IgD-negative memory B cell (primary cell): ENCODE results near the gene TANC1. TPM values are rescaled to one million over a fixed set of nuclear protein-coding genes. Genes with fewer than 3 reads are reported as not detected.
"Not testable (repeated sequence)": the region's sequence is repeated elsewhere in the genome, so short reads cannot be mapped to it uniquely, and the experiment has no call there.

Experiments
- H3K27ac Mint-ChIP-seq, 3 donors: one replicate each; pipeline ENCODE4 v1.8.0; 2020 to 2022; ENCODE audit warnings: mild to moderate bottlenecking in 3 of 3, mixed read lengths in 3 of 3, moderate library complexity in 1 of 3
- H3K27me3 Mint-ChIP-seq: one replicate; pipeline ENCODE4 v1.8.0; 2021; ENCODE audit warnings: mixed read lengths
- H3K36me3 Mint-ChIP-seq: one replicate; pipeline ENCODE4 v1.8.0; 2020; ENCODE audit warnings: mild to moderate bottlenecking, mixed read lengths
- H3K4me1 Mint-ChIP-seq, 3 donors: one replicate each; pipeline ENCODE4 v1.8.0; 2020 to 2022; ENCODE audit warnings: mixed read lengths in 3 of 3, mild to moderate bottlenecking in 1 of 3
- H3K4me3 Mint-ChIP-seq, 4 donors: one replicate each; pipeline ENCODE4 v1.8.0; 2020 to 2022; ENCODE audit warnings: mild to moderate bottlenecking in 4 of 4, mixed read lengths in 4 of 4, moderate library complexity in 3 of 4
- H3K9me3 Mint-ChIP-seq, 3 donors: one replicate each; pipeline ENCODE4 v1.8.0; 2020 to 2021; ENCODE audit warnings: mixed read lengths in 3 of 3, mild to moderate bottlenecking in 1 of 3
- polyA plus RNA-seq: library from polyadenylated mRNA; unstranded; fragments of 300-500 nt; fragmentation: Illumina TruSeq; gene quantifications from one replicate; pipeline ENCODE4 v1.2.3, GENCODE V29; 2021

The TANC1 gene
- polyA plus RNA-seq, 1 donor from 2014 or later: 0.15 TPM

DNA sequence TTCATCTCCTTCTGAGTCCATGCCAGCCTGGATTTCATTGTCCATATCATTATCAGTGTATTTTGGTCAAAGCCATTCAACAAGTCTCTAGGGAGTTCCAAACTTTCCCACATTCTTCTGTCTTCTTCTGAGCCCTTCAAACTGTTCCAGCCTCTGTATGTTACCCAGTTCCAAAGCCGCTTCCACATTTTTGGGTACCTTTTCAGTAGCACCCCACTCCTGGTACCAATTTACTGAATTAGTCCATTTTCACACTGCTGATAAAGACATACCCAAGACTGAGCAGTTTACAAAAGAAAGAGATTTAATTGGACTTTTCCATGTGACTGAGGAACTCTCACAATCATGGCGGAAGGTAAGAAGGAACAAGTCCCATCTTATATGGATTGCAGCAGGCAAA, 47.4 kb downstream of the TANC1 start:
- no peaks in the 10 kb centered on the region for H3K4me1 Mint-ChIP-seq
- peak overlapping the region in 1 of 3 donors; percentile 25 for H3K27ac Mint-ChIP-seq
- peaks cover 3% of the 10 kb centered on the region for H3K27me3 Mint-ChIP-seq
- no peak overlapping the region for H3K4me3 Mint-ChIP-seq
- H3K36me3 Mint-ChIP-seq: peaks cover 6% of the 10 kb centered on the region
- H3K9me3 Mint-ChIP-seq: peaks cover 12 to 25% (median 24%) of the 10 kb centered on the region in 3 donors

DNA sequence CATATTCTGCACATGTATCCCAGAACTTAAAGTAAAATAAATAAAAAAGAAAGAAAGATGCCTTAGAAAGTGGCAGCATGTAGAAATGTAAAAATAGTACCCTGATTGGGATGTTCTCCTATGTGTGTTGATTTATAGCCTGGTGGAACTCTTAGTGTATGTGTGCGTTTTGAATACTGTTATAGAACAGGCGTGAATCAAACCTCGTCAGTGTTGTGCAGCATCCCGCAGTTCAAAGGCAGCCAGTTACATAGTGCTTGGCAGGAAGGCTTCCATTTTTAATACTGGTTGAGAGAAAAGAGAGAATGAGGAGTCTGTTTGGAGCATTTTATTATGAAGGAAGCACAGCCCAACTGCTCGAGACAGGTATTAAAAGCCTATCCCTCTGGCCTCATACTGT, 49.4 kb downstream of the TANC1 start:
- Mint-ChIP-seq H3K4me3 (no peak overlapping the region), H3K36me3 (peaks cover 6% of the 10 kb centered on the region), H3K27ac (no peak overlapping the region), H3K27me3 (peaks cover 1% of the 10 kb centered on the region), H3K9me3 (peaks cover 12 to 25% (median 24%) of the 10 kb centered on the region in 3 donors), H3K4me1 (no peaks in the 10 kb centered on the region)

DNA sequence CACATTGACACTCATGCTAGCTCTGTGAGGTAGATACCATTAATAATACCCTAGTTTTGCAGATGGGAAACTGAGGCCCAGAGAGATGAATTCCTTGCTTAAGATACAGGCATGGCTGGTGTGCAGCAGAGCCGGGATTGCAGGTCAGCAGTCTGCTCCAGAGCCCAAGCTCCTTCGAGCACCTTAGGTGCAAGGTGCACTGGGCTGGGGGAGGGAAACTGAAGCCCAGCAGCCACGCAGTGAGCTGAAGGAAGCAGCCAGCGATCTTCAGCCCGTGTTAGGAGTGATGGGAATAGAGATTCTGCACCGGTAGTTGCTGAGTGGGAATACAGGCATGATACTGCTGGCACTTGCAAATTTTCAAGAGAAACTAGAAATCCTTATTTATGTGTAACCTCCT, 50.6 kb downstream of the TANC1 start:
- no peaks in the 10 kb centered on the region for H3K4me1 Mint-ChIP-seq
- peaks cover 12 to 23% (median 19%) of the 10 kb centered on the region in 3 donors for H3K9me3 Mint-ChIP-seq

DNA sequence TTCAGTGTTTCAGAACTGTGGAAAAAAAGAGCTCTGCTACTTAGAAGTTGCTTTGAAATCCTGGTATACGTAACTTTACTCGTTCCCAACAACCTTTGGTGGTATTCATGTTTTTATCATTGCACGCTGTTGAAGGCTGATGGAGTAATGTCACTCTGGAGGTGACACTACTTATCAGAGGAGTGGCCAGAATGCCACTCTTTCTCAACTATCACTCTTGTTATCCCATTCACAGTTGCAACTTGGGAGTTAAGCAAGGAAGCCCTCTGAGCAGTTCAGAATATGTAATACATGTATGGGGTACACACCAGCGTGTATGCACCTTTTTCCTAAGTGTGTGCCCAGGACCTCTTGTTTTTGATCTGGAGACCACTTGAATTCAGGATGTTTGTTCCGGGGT, 53.6 kb downstream of the TANC1 start:
- Mint-ChIP-seq H3K4me1 (peaks cover 0 to 4% (median 0%) of the 10 kb centered on the region in 3 donors), H3K27me3 (peaks cover 1% of the 10 kb centered on the region), H3K9me3 (peaks cover 0 to under 1% (median 0%) of the 10 kb centered on the region in 3 donors), H3K4me3 (no peak overlapping the region), H3K27ac (no peak overlapping the region), H3K36me3 (peaks cover 2% of the 10 kb centered on the region)

More for the DNA sequence above, 50.6 kb downstream of the TANC1 start:
- Mint-ChIP-seq H3K4me3 (no peak overlapping the region), H3K36me3 (peaks cover 6% of the 10 kb centered on the region), H3K27me3 (peaks cover 1% of the 10 kb centered on the region), H3K27ac (no peak overlapping the region)

DNA sequence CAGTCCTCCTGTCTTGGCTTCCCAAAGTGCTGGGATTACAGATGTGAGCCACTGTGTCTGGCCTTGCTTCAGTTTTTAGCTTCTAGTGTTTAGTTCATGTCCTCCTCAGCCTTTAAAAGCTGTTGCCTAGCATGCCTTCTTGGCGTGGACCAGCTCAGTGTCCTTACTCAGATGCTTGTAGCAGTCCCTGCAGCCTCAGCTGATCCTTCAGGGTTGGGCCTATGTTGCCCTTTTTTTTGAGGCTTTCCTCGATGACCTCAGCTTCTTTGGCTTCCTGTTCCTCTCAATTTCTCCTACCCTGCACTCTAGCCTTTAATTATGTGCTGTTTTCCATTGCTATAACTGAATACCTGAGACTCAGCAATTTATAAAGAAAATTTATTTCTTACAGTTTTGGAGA, 57.7 kb downstream of the TANC1 start:
- Mint-ChIP-seq H3K36me3 (peaks cover 2% of the 10 kb centered on the region), H3K4me1 (peaks cover 0 to 4% (median 0%) of the 10 kb centered on the region in 3 donors), H3K27me3 (peaks cover 1% of the 10 kb centered on the region), H3K9me3 (no peaks in the 10 kb centered on the region), H3K4me3 (no peak overlapping the region), H3K27ac (no peak overlapping the region)

DNA sequence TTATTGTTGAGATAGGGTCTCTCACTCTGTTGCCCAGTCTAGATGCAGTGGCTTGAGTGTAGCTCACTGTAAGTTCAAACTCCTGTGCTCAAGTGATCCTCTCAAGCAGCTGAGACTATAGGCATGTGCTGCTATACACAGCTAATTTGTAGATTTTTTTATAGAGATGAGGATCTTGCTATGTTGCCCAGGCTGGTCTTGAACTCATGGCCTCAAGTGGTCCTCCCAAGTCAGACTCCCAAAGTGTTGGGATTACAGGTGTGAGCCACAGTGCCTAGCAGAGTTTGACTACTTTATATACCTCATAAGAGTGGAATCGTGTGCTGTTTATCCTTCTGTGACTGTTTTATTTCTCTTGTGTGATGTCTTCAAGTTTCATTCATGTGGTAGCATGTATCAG, 60.3 kb downstream of the TANC1 start:
- Mint-ChIP-seq H3K9me3 (no peaks in the 10 kb centered on the region), H3K27ac (no peak overlapping the region), H3K27me3 (peaks cover 1% of the 10 kb centered on the region), H3K36me3 (peaks cover 2% of the 10 kb centered on the region), H3K4me3 (no peak overlapping the region), H3K4me1 (peaks cover 0 to 4% (median 0%) of the 10 kb centered on the region in 3 donors)

DNA sequence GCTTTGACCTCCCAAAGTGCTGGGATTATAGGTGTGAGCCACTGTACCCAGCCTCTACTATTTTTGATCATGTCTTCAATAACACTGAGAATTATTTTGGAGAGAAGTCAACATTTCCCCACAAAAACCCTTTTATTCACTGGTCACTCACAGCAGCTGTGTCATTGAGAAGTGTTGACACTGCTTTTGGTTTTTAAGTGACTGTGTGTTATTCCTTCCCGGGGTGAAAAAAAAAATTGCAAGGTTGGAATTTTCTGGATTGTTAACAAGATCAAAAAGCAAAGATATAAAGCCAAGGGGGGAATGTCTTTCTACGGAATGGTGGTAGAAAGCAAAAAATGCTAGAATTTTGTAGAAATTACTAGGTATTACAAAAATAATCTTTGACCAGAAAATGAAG, 61.5 kb downstream of the TANC1 start:
- Mint-ChIP-seq H3K9me3 (no peaks in the 10 kb centered on the region), H3K4me3 (no peak overlapping the region), H3K36me3 (peaks cover 2% of the 10 kb centered on the region), H3K4me1 (peaks cover 0 to 3% (median 0%) of the 10 kb centered on the region in 3 donors), H3K27ac (no peak overlapping the region), H3K27me3 (peaks cover 1% of the 10 kb centered on the region)

DNA sequence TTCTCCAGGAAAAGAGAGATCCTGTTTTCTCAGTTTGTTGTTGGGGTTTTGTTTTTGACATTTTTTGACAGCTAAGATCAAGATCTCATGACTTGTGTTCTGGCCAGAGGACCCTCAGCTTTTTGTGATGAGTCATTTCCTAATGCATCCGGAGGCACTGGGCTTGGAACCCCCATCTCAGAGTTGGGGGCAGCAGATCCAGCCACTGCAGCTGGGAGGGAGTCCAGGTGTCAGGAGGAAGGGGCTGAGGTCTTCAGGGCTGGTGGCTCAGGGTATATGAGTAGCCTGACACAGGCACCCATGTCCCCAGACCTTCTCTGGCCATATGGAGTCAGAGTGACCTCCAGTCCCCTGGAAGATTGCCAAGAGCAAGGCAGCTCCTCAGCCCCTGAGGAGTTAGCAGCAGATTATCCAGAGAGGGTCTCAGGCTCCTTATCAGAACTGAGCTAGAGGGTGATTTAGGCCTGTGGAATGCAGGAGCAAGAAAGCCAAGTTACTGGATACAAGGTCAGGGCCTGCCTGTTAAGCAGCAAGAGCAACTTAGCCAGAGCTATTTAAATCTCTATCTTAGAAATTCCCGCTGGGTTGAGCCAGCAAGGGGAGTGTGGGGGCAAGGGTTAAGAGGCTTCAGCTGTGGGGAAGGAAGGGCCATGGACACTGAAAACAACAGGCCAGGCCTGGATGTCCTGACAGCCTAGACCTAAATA, 62.4 kb downstream of the TANC1 start:
- no peak overlapping the region for H3K27ac Mint-ChIP-seq
- H3K9me3 Mint-ChIP-seq: no peaks in the 10 kb centered on the region
- no peaks in the 10 kb centered on the region for H3K4me1 Mint-ChIP-seq
- peaks cover 2% of the 10 kb centered on the region for H3K36me3 Mint-ChIP-seq
- no peak overlapping the region for H3K4me3 Mint-ChIP-seq
- peaks cover 1% of the 10 kb centered on the region for H3K27me3 Mint-ChIP-seq

DNA sequence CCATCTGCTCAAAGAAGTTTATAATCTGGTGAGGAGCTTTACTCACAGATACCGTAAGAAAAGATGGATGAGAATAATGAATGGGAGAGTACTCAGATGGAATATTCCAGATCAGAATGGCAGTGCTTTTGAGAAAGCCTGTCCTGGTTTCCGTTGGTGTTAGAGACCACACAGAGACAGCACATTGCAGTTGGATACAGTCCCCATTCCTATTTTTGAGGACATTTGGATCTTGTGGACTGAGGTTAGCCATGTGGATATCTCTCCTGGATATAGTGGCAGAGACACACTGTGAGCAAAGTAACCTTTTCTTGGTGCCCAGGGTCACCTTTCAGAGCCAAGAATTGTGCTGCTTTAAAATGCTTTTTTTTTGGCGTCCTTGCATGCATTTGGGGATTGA, 63.7 kb downstream of the TANC1 start:
- H3K36me3 Mint-ChIP-seq: peaks cover 2% of the 10 kb centered on the region
- no peaks in the 10 kb centered on the region for H3K4me1 Mint-ChIP-seq
- peaks cover 1% of the 10 kb centered on the region for H3K27me3 Mint-ChIP-seq
- H3K4me3 Mint-ChIP-seq: no peak overlapping the region
- H3K9me3 Mint-ChIP-seq: no peaks in the 10 kb centered on the region
- H3K27ac Mint-ChIP-seq: no peak overlapping the region

DNA sequence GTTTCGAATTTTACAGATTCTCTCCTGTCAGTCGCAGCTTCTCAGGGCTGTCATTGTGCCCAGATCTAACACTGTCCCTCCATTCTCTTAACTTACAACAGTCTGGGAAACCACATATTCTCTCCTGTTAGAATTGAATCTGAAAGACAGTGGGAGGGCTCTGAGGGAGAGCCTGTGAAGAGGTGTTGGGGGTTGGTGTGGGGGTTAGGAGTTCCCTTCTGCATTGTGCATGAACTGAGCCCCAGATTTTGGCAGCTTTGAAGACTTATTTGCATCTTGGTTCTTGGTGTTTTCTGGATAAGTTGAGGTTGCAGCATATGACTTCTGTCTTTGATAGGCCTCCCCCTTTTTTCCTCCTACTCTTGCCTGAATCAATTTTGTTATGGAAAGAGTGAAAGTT, 64.1 kb downstream of the TANC1 start:
- no peaks in the 10 kb centered on the region for H3K36me3 Mint-ChIP-seq
- no peaks in the 10 kb centered on the region for H3K4me1 Mint-ChIP-seq
- H3K4me3 Mint-ChIP-seq: no peak overlapping the region
- peaks cover 0 to 3% (median 0%) of the 10 kb centered on the region in 3 donors for H3K9me3 Mint-ChIP-seq
- peaks cover 1% of the 10 kb centered on the region for H3K27me3 Mint-ChIP-seq
- no peak overlapping the region for H3K27ac Mint-ChIP-seq

DNA sequence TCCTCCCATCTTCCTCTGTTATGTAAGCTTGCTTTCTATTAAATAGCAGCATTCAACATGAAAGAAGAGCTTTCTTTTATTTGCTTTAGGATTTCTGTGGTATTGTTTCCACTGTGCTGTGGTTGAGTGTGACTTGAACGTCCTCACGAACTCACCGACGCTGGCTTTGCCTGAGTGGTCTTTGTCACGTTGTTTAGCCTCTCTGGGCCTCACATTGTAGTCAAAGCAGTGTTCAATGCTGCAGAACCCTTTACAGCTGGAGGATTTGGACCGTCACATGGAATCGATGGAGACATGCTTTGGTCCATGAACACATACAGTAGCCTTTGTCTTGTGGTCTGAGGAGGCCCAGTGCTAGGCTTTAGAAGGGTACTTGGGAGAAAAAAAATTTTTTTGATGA, 66.3 kb downstream of the TANC1 start:
- H3K27ac Mint-ChIP-seq: no peak overlapping the region
- no peaks in the 10 kb centered on the region for H3K36me3 Mint-ChIP-seq
- H3K27me3 Mint-ChIP-seq: peaks cover 3% of the 10 kb centered on the region
- peaks cover 0 to 5% (median 0%) of the 10 kb centered on the region in 3 donors for H3K4me1 Mint-ChIP-seq
- H3K9me3 Mint-ChIP-seq: peaks cover 0 to 12% (median 0%) of the 10 kb centered on the region in 3 donors
- no peak overlapping the region for H3K4me3 Mint-ChIP-seq

DNA sequence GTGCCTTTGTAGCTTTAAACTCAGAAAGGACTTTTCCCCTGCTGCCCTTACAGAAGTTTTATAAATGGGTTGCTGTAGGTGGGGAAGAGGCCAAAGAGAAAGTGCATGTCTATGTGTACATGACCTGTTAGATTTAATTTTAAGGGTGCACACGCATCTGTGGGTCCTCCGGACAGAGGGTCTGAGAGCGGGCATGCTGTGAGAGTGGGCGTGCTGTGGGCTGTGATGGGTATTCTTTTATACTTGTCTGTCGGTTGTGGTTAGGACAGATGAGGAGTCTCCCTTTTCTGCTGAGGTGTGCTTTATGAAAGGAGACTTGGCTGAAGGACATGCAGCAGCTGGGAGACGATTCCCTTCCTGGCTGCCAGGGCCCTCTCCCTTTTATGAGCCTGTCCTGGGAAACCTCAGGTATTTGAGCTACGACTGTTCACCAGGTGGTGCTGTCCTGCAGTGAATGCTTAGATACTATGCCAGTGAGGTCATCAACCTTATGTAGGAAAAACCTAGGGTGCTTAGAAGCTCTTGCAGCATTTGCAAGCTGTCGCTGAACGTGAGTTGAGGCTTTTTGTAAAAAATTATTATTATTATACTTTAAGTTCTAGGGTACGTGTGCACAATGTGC, 67.5 kb downstream of the TANC1 start:
- peaks cover 2% of the 10 kb centered on the region for H3K27me3 Mint-ChIP-seq
- peaks cover 0 to 5% (median 0%) of the 10 kb centered on the region in 3 donors for H3K4me1 Mint-ChIP-seq
- H3K27ac Mint-ChIP-seq: peak overlapping the region in 1 of 3 donors; percentile 53
- peaks cover 0 to 12% (median 0%) of the 10 kb centered on the region in 3 donors for H3K9me3 Mint-ChIP-seq
- H3K4me3 Mint-ChIP-seq: no peak overlapping the region
- H3K36me3 Mint-ChIP-seq: no peaks in the 10 kb centered on the region

DNA sequence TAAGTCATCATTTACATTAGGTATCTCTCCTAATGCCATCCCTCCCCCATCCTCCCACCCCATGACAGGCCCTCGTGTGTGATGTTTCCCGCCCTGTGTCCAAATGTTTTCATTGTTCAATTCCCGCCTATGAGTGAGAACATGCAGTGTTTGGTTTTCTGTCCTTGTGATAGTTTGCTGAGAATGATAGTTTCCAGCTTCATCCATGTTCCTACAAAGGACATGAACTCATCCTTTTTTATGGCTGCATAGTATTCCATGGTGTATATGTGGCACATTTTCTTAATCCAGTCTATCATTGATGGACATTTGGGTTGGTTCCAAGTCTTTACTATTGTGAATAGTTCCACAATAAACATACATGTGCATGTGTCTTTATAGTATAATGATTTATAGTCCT, 68.0 kb downstream of the TANC1 start:
- not testable (repeated sequence) for H3K4me3 Mint-ChIP-seq, H3K27me3 Mint-ChIP-seq, H3K4me1 Mint-ChIP-seq, H3K36me3 Mint-ChIP-seq
- H3K9me3 Mint-ChIP-seq: peaks cover 0 to 12% (median 0%) of the 10 kb centered on the region in 3 donors
- H3K27ac Mint-ChIP-seq: peak overlapping the region in 1 of 3 donors; percentile 53

DNA sequence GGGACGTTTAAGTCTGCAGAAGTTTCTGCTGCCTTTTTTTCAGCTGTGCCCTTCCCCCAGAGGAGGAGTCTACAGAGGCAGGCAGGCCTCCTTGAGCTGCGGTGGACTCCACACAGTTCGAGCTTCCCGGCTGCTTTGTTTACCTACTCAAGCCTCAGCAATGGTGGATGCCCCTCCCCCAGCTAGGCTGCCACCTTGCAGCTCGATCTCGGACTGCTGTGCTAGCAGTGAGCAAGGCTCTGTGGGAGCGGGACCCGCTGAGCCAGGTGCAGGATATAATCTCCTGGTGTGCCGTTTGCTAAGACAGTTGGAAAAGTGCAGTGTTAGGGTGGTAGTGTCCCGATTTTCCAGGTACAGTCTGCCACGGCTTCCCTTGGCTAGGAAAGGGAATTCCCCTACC, 72.9 kb downstream of the TANC1 start:
- not testable (repeated sequence) for H3K27me3 Mint-ChIP-seq, H3K27ac Mint-ChIP-seq, H3K4me3 Mint-ChIP-seq, H3K4me1 Mint-ChIP-seq, H3K36me3 Mint-ChIP-seq
- peaks cover 0 to 12% (median 0%) of the 10 kb centered on the region in 3 donors for H3K9me3 Mint-ChIP-seq

DNA sequence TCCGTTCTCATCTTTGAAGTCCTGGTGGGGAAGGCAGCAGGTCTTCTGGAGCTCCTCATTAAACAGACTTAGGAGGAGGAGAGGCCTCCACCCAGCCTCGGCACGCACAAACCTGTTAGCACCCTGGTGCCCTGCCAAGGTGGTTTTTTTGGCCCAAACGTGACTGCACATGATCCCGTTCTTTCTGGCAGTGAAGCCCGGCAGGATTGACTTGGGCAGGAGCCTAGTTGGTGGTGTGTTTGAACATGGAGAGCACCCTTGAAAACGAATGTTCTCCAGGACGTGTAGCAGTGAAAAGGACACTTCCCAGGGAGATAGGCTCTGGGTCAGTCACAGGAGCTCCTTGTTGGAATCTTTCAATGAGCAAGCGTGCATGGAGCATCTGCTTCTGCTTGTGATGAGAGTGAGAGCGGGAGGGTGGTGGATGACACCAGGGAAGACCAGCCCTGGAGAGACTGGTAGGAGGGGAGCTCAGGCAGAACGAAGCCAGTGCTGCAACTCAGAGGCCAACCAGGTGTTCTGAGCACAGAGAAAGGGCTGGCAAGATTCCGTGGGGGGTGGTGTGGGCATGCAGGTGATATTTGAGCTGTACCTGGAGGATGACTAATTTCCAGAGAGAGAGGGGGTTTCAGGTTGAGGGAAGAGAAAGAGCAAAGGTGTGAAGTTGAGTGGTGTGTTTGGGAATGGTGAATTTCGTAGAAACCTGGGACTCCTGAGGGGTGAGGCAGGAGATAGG, 73.8 kb downstream of the TANC1 start:
- Mint-ChIP-seq H3K4me1 (peaks cover 0 to 5% (median 2%) of the 10 kb centered on the region in 3 donors), H3K27me3 (peaks cover 7% of the 10 kb centered on the region), H3K27ac (no peak overlapping the region), H3K9me3 (peaks cover 0 to 15% (median 0%) of the 10 kb centered on the region in 3 donors), H3K36me3 (peaks cover 2% of the 10 kb centered on the region), H3K4me3 (no peak overlapping the region)
